ENCODE data around the gene ORMDL3.

DNA sequence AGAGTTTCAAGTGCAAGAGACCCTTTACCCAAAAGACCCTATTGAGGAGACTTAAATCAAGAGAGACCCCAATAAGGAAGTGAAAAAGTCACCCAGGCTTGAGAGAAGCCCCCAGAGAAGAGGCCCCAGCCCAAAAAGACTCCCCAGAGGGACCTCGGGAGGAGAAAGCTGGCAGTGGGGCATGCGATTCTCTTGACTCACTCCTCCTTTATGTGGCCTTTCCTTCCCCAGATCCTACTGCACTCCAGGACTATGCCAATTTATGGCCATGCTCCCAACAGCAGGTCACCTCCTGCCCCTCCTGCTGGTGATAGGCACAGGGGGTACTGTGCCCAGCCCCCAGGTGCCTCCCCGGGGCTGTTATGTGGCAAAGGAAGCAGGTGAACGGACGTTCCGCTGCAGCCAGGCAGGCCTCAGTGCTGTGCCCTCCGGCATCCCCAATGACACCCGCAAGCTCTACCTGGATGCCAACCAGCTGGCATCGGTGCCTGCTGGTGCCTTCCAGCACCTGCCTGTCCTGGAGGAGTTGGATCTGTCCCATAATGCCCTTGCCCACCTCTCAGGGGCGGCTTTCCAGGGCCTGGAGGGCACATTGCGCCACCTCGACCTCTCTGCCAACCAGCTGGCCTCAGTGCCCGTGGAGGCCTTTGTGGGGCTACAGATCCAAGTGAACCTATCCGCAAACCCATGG, 16.4 kb upstream of the ORMDL3 start:
- TF ChIP-seq CTCF (conservative IDR thresholded peaks at IDR 0.05; ENCODE audit: low read depth, low read length): no peak
- TF ChIP-seq EZH2 (IDR thresholded peaks at IDR 0.05; ENCODE audit: borderline replicate concordance, low read depth, low read length, poor library complexity, severe bottlenecking): no peak

Data from A673 (cell line).